GM12878 (cell line): ENCODE results near the gene JAKMIP1. TPM values are rescaled to one million over a fixed set of nuclear protein-coding genes. Genes with fewer than 3 reads are reported as not detected.

Experiments used
- ATAC-seq: fragments of 200-7000 bp; cut with Tn5 transposase; 3 replicates; pipeline ENCODE4 v1.9.1; 2020; ENCODE audit warnings: mild to moderate bottlenecking, moderate library complexity
- BruUV-seq: library from RNA; stranded (reverse); fragments of 400-500 nt; replicated peaks from 2 replicates; lab custom pipeline; 2021; lab: Mats Ljungman, UMichigan
- CTCF ChIA-PET: fragments of 300-600 bp; sonication (Branson Sonifier 250); formaldehyde crosslinking; extraction: SDS; loops from one replicate; lab custom pipeline; 2021; ENCODE audit warnings: inconsistent platforms; lab: Yijun Ruan, JAX
- POLR2A ChIA-PET: fragments of 350-600 bp; formaldehyde crosslinking; extraction: SDS; loops from one replicate; lab custom pipeline; 2021; ENCODE audit warnings: inconsistent platforms; lab: Charles Lee
- RAD21 ChIA-PET: fragments of 300-600 bp; sonication (Branson Sonifier 250); formaldehyde crosslinking; loops from one replicate; lab custom pipeline; 2023; ENCODE audit warnings: antibody characterized with exemption; ENCODE audit not compliant: unreplicated experiment; lab: Charles Lee
- SMC1A ChIA-PET: fragments of 300-600 bp; sonication (Branson Sonifier 250); formaldehyde crosslinking; loops from one replicate; lab custom pipeline; 2023; ENCODE audit not compliant: unreplicated experiment, uncharacterized antibody; lab: Charles Lee
- DNase-seq: peaks from one replicate; pipeline ENCODE4 v3.0.0-alpha.2; 2011; ENCODE audit warnings: low read depth, low spot score
- FAIRE-seq: peaks from 3 replicates; lab custom pipeline; 2011; peaks lifted over from hg19 to GRCh38; lab: Jason Lieb, UNC
- H2AFZ ChIP-seq: 2 replicates; pipeline ENCODE4 v1.6.0; 2011; ENCODE audit warnings: low read depth, low read length, control low read depth; ENCODE audit not compliant: control insufficient read depth
- H3K27ac ChIP-seq: 2 replicates; pipeline ENCODE4 v1.5.1; 2011; ENCODE audit warnings: control low read depth; ENCODE audit not compliant: control insufficient read depth, insufficient read depth
- H3K27me3 ChIP-seq, 2 experiments: replicated peaks in 1 of 2; 2 replicates each; pipeline versions ENCODE4 v1.6.0 to v1.6.1; 2011; ENCODE audit warnings: low read length in 1 of 2; ENCODE audit not compliant: control insufficient read depth in 2 of 2, insufficient read depth in 2 of 2
- H3K36me3 ChIP-seq, 2 experiments: 2 replicates each; pipeline ENCODE4 v1.5.1; 2011; ENCODE audit warnings: low read length in 1 of 2; ENCODE audit not compliant: control insufficient read depth in 2 of 2, insufficient read depth in 2 of 2
- H3K4me1 ChIP-seq: 2 replicates; pipeline ENCODE4 v1.6.1; 2011; ENCODE audit warnings: mild to moderate bottlenecking, low read length, moderate library complexity, mixed read lengths; ENCODE audit not compliant: control insufficient read depth, insufficient read depth
- H3K4me2 ChIP-seq: 2 replicates; pipeline ENCODE4 v1.6.0; 2011; ENCODE audit warnings: control low read depth; ENCODE audit not compliant: control insufficient read depth, insufficient read depth
- H3K4me3 ChIP-seq: fragments of 200-600 bp; sonication (generic); 2 replicates; pipeline ENCODE4 v1.5.1; 2016
- H3K79me2 ChIP-seq: 2 replicates; pipeline ENCODE4 v1.6.0; 2011; ENCODE audit warnings: low read length; ENCODE audit not compliant: control insufficient read depth, insufficient read depth
- H3K9ac ChIP-seq: 2 replicates; pipeline ENCODE4 v1.8.0; 2011; ENCODE audit warnings: low read length, control low read depth, mixed read lengths; ENCODE audit not compliant: control insufficient read depth, insufficient read depth
- H3K9me3 ChIP-seq: replicated peaks from 3 replicates; pipeline ENCODE4 v1.5.1; 2011; ENCODE audit warnings: mild to moderate bottlenecking, low read length; ENCODE audit not compliant: control insufficient read depth, insufficient read depth
- H4K20me1 ChIP-seq: 2 replicates; pipeline ENCODE4 v1.6.0; 2011; ENCODE audit not compliant: control insufficient read depth, insufficient read depth
- ASH2L ChIP-seq: fragments of 300-600, 200-600 bp; sonication (generic); IDR thresholded peaks from 2 replicates; pipeline ENCODE4 v1.6.1; 2017; ENCODE audit warnings: low read depth, mild to moderate bottlenecking, borderline replicate concordance
- HCFC1 ChIP-seq: fragments of 150-350 bp; IDR thresholded peaks from 2 replicates; pipeline ENCODE4 v1.6.1; 2014; ENCODE audit warnings: low read length
- HDGF ChIP-seq: fragments of 450-650 bp; IDR thresholded peaks from 2 replicates; pipeline ENCODE4 v1.6.1; 2016; ENCODE audit warnings: antibody characterized with exemption
- MAX ChIP-seq: IDR thresholded peaks from 2 replicates; pipeline ENCODE4 v1.6.1; 2012; ENCODE audit warnings: low read depth, low read length, improper control_type of control experiment
- MTA2 ChIP-seq: fragments of 450-650 bp; IDR thresholded peaks from 2 replicates; pipeline ENCODE4 v1.6.1; 2016; ENCODE audit warnings: low read depth, mild to moderate bottlenecking, moderate library complexity
- NFYB ChIP-seq: IDR thresholded peaks from 2 replicates; pipeline ENCODE4 v1.6.1; 2011; ENCODE audit warnings: low read depth, mild to moderate bottlenecking, low read length, improper control_type of control experiment, moderate library complexity; ENCODE audit not compliant: insufficient read depth
- POLR2AphosphoS2 ChIP-seq: IDR thresholded peaks from 2 replicates; pipeline ENCODE4 v1.6.1; 2011; ENCODE audit warnings: low read depth, mild to moderate bottlenecking, low read length, improper control_type of control experiment, moderate library complexity
- RELA ChIP-seq: fragments of 450-650 bp; IDR thresholded peaks from 2 replicates; pipeline ENCODE4 v1.8.0; 2014; ENCODE audit warnings: borderline replicate concordance; ENCODE audit not compliant: partially characterized antibody
- SPI1 ChIP-seq: IDR thresholded peaks from 2 replicates; pipeline ENCODE4 v1.6.1; 2011; ENCODE audit warnings: low read depth, mild to moderate bottlenecking, low read length, moderate library complexity, borderline replicate concordance; ENCODE audit not compliant: insufficient read depth
- TAF1 ChIP-seq: IDR thresholded peaks from 2 replicates; pipeline ENCODE4 v1.6.1; 2011; ENCODE audit warnings: mild to moderate bottlenecking, low read depth, low read length, borderline replicate concordance
- TCF3 ChIP-seq: IDR thresholded peaks from 2 replicates; pipeline ENCODE4 v1.6.1; 2012; ENCODE audit warnings: low read depth, mild to moderate bottlenecking, low read length, borderline replicate concordance; ENCODE audit not compliant: insufficient read depth
- TCF7 ChIP-seq: IDR thresholded peaks from 2 replicates; pipeline ENCODE4 v1.6.1; 2014; ENCODE audit warnings: antibody characterized with exemption, borderline replicate concordance
- ZNF207 ChIP-seq: fragments of 450-650 bp; IDR thresholded peaks from 2 replicates; pipeline ENCODE4 v1.6.1; 2014; ENCODE audit warnings: antibody characterized with exemption, mild to moderate bottlenecking, borderline replicate concordance
- ZNF274 ChIP-seq: IDR thresholded peaks from one replicate; pipeline ENCODE4 v1.8.0; 2011; ENCODE audit not compliant: insufficient read length, insufficient read depth
- ZNF622 ChIP-seq: fragments of 450-650 bp; IDR thresholded peaks from 2 replicates; pipeline ENCODE4 v1.6.1; 2017; ENCODE audit warnings: mild to moderate bottlenecking, inconsistent platforms
- WGBS: methylation state at CpG from one replicate; pipeline ENCODE4 v1.1.6; 2016; ENCODE audit warnings: low lambda C conversion rate; ENCODE audit not compliant: insufficient replicate concordance, insufficient coverage; ENCODE audit errors: missing lambda C conversion rate; 5-methylcytosine and 5-hydroxymethylcytosine counted together
- in situ Hi-C: fragments of 300-500 bp; cut with MboI; formaldehyde crosslinking; loops from 9 replicates; pipeline ENCODE4 v1.14.3; 2018; ENCODE audit warnings: mixed read lengths
- intact Hi-C: fragments of 100-400 bp; cut with micrococcal nuclease; formaldehyde crosslinking; loops from one replicate; pipeline ENCODE4 v1.14.2; 2022; ENCODE audit not compliant: unreplicated experiment
- polyA plus RNA-seq, 11 experiments: library from polyadenylated mRNA; depleted of rRNA in 4 of 11; unstranded in 6 of 11; stranded (reverse) in 5 of 11; fragments of >200 nt; fragmentation: Nextera tagmentation in 4 of 11; fragmentation: Illumina TruSeq in 1 of 11; extraction: Ambion mirVana in 4 of 11; extraction: Trizol in 1 of 11; gene quantifications; 1 replicate in 1 of 11; 2 replicates in 10 of 11; pipeline versions ENCODE4 v1.2.1 to v1.2.3, GENCODE V29; 2011 to 2016; ENCODE audit warnings: inconsistent platforms in 2 of 11, missing spikeins in 2 of 11, low read depth in 1 of 11
- total RNA-seq, 4 experiments: library from RNA; depleted of rRNA in 3 of 4; stranded (reverse); fragments of >200 nt in 3 of 4; fragmentation: Illumina TruSeq in 1 of 4; extraction: Trizol in 1 of 4; gene quantifications; 2 replicates each; pipeline versions ENCODE4 v1.2.1 to v1.2.3, GENCODE V29; 2013 to 2021
- TF ChIP-seq, protein P1 (sequence below): IDR thresholded peaks from 2 replicates; pipeline ENCODE4 v1.6.1; 2011; ENCODE audit warnings: mild to moderate bottlenecking, low read depth, low read length, moderate library complexity; ENCODE audit not compliant: insufficient replicate concordance
- TF ChIP-seq, protein P2 (sequence below): fragments of 450-650 bp; IDR thresholded peaks from 2 replicates; pipeline ENCODE4 v1.6.1; 2018; ENCODE audit warnings: mild to moderate bottlenecking, low read depth, moderate library complexity; ENCODE audit not compliant: partially characterized antibody
- TF ChIP-seq, protein P3 (sequence below): fragments of 450-650 bp; IDR thresholded peaks from 2 replicates; pipeline ENCODE4 v1.6.1; 2016; ENCODE audit warnings: mild to moderate bottlenecking

Gene JAKMIP1
- total and polyA plus RNA-seq, 10 of the 15 experiments (the other 5 are each of a cell fraction or from before 2014, with no cell fraction given), result 0.52 to 16.7 (median 12.3) TPM

- DNase-seq, result no peak
- Histone ChIP-seq H3K9ac (no peak overlapping the region), H3K4me2 (no peak overlapping the region), H3K27ac (no peak overlapping the region), H3K27me3 (no peaks in the 10 kb centered on the region), H3K79me2 (no peaks in the 10 kb centered on the region), H3K9me3 (no peaks in the 10 kb centered on the region), H3K4me1 (no peaks in the 10 kb centered on the region), H2AFZ (no peak overlapping the region), H3K4me3 (no peak overlapping the region), H4K20me1 (no peaks in the 10 kb centered on the region), H3K36me3 (peaks cover 0 to 4% of the 10 kb centered on the region in 2 experiments; a peak in 2 of 4 replicates)
- CTCF ChIA-PET, result interaction anchor here (0.8 kb wide), 1 partner anchor 59 kb away, joined by 5 read pairs; no protein-coding TSS in a partner anchor
- RAD21 ChIA-PET, result no interaction called here
- FAIRE-seq, result no peak
- TF ChIP-seq TAF1 (no peak), SPI1 (no peak), ZNF622 (no peak), MTA2 (no peak), TCF7 (no peak), ASH2L (no peak), HCFC1 (no peak), MAX (no peak), NFYB (no peak), RELA (no peak), POLR2AphosphoS2 (no peak), ZNF274 (no peak), TCF3 (no peak), HDGF (no peak), ZNF207 (no peak)
- TF ChIP-seq, protein P1, sequence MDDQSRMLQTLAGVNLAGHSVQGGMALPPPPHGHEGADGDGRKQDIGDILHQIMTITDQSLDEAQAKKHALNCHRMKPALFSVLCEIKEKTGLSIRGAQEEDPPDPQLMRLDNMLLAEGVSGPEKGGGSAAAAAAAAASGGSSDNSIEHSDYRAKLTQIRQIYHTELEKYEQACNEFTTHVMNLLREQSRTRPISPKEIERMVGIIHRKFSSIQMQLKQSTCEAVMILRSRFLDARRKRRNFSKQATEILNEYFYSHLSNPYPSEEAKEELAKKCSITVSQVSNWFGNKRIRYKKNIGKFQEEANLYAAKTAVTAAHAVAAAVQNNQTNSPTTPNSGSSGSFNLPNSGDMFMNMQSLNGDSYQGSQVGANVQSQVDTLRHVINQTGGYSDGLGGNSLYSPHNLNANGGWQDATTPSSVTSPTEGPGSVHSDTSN, result no peak
- TF ChIP-seq, protein P2, sequence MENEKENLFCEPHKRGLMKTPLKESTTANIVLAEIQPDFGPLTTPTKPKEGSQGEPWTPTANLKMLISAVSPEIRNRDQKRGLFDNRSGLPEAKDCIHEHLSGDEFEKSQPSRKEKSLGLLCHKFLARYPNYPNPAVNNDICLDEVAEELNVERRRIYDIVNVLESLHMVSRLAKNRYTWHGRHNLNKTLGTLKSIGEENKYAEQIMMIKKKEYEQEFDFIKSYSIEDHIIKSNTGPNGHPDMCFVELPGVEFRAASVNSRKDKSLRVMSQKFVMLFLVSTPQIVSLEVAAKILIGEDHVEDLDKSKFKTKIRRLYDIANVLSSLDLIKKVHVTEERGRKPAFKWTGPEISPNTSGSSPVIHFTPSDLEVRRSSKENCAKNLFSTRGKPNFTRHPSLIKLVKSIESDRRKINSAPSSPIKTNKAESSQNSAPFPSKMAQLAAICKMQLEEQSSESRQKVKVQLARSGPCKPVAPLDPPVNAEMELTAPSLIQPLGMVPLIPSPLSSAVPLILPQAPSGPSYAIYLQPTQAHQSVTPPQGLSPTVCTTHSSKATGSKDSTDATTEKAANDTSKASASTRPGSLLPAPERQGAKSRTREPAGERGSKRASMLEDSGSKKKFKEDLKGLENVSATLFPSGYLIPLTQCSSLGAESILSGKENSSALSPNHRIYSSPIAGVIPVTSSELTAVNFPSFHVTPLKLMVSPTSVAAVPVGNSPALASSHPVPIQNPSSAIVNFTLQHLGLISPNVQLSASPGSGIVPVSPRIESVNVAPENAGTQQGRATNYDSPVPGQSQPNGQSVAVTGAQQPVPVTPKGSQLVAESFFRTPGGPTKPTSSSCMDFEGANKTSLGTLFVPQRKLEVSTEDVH, result no peak
- TF ChIP-seq, protein P3, sequence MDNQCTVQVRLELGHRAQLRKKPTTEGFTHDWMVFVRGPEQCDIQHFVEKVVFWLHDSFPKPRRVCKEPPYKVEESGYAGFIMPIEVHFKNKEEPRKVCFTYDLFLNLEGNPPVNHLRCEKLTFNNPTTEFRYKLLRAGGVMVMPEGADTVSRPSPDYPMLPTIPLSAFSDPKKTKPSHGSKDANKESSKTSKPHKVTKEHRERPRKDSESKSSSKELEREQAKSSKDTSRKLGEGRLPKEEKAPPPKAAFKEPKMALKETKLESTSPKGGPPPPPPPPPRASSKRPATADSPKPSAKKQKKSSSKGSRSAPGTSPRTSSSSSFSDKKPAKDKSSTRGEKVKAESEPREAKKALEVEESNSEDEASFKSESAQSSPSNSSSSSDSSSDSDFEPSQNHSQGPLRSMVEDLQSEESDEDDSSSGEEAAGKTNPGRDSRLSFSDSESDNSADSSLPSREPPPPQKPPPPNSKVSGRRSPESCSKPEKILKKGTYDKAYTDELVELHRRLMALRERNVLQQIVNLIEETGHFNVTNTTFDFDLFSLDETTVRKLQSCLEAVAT, result no peak
- POLR2A ChIA-PET, result no interaction called here
- no TSS peak for BruUV-seq
- WGBS, result 66% methylated on average over 18 of the region's 18 CpGs
- intact Hi-C loops, result loop anchor here (2.0 kb wide), 1 partner anchor 87 kb away; no protein-coding TSS in a partner anchor
- SMC1A ChIA-PET, result no interaction called here
- in situ Hi-C loops, result no loop called here
- no peak for ATAC-seq
Measured at GRCh38 chr4:6085691-6086628, 114.4 kb downstream of the JAKMIP1 start.
